ENCODE data around the gene SLIT1. TPM values are rescaled to one million over a fixed set of nuclear protein-coding genes. Genes with fewer than 3 reads are reported as not detected.

SLIT1 gene
- total RNA-seq, 4 donors from 2014 or later: 0.35 to 0.49 TPM; not detected in 2

GRCh38 chr10:97020452-97021400, 165.0 kb downstream of the SLIT1 start:
- H3K36me3 ChIP-seq: no peaks in the 10 kb centered on the region
- H3K27me3 ChIP-seq: no peaks in the 10 kb centered on the region
- DNase-seq: peak; percentile 24 to 42
- no peak for TF ChIP-seq CTCF (IDR thresholded peaks at IDR 0.05)
- no peak for TF ChIP-seq POLR2A (IDR thresholded peaks at IDR 0.05)
- peak overlapping the region; percentile 29 to 43 for H3K27ac ChIP-seq
- H3K4me1 ChIP-seq: no peaks in the 10 kb centered on the region
- H3K9me3 ChIP-seq: no peaks in the 10 kb centered on the region
- H3K4me3 ChIP-seq: no peak overlapping the region
- intact Hi-C loops (cut with DNase I; ENCODE audit: low total_unique reads): no loop called here

GRCh38 chr10:97019213-97019844, 166.4 kb downstream of the SLIT1 start:
- Histone ChIP-seq H3K27me3 (no peaks in the 10 kb centered on the region), H3K4me3 (no peak overlapping the region), H3K9me3 (no peaks in the 10 kb centered on the region), H3K27ac (no peak overlapping the region), H3K36me3 (no peaks in the 10 kb centered on the region), H3K4me1 (no peaks in the 10 kb centered on the region)
- no peak for TF ChIP-seq CTCF (IDR thresholded peaks at IDR 0.05)
- no peak for TF ChIP-seq POLR2A (IDR thresholded peaks at IDR 0.05)
- DNase-seq: no peak
- intact Hi-C loops (cut with DNase I; ENCODE audit: low total_unique reads): no loop called here

GRCh38 chr10:97018251-97019212, 167.2 kb downstream of the SLIT1 start:
- TF ChIP-seq CTCF (IDR thresholded peaks at IDR 0.05) (no peak), POLR2A (IDR thresholded peaks at IDR 0.05) (no peak)
- H3K4me3 ChIP-seq: no peak overlapping the region

GRCh38 chr10:97017474-97017903, 168.3 kb downstream of the SLIT1 start:
- Histone ChIP-seq H3K9me3 (no peaks in the 10 kb centered on the region), H3K4me3 (no peak overlapping the region), H3K36me3 (no peaks in the 10 kb centered on the region), H3K4me1 (no peaks in the 10 kb centered on the region), H3K27ac (no peak overlapping the region), H3K27me3 (no peaks in the 10 kb centered on the region)
- intact Hi-C loops (cut with DNase I; ENCODE audit: low total_unique reads): no loop called here
- no peak for DNase-seq
- TF ChIP-seq CTCF (IDR thresholded peaks at IDR 0.05) (no peak), POLR2A (IDR thresholded peaks at IDR 0.05) (no peak)

More at GRCh38 chr10:97018251-97019212, 167.2 kb downstream of the SLIT1 start:
- Histone ChIP-seq H3K36me3 (no peaks in the 10 kb centered on the region), H3K27ac (no peak overlapping the region), H3K4me1 (no peaks in the 10 kb centered on the region), H3K27me3 (no peaks in the 10 kb centered on the region), H3K9me3 (no peaks in the 10 kb centered on the region)
- intact Hi-C loops (cut with DNase I; ENCODE audit: low total_unique reads): no loop called here
- no peak for DNase-seq

All from uterus (tissue), 4 donors.